ENCODE data around the gene FYTTD1. TPM values are rescaled to one million over a fixed set of nuclear protein-coding genes. Genes with fewer than 3 reads are reported as not detected.

FYTTD1 gene
- total and polyA plus RNA-seq, 2 of the 4 experiments (the other 2 are of a cell fraction): 20.4 to 50.2 TPM

GRCh38 chr3:197829397-197830045, 79.8 kb downstream of the FYTTD1 start:
- no peak overlapping the region for H3K27ac ChIP-seq (ENCODE audit: insufficient read depth, low read length)
- H3K4me3 ChIP-seq (ENCODE audit: insufficient read depth, low read depth, low read length): no peak overlapping the region
- no peaks in the 10 kb centered on the region; the same call in 1 of the 2 replicates for H3K9me1 ChIP-seq (ENCODE audit: insufficient read depth, low read length)
- H3K9me3 ChIP-seq (ENCODE audit: control insufficient read depth, insufficient read depth, low read length): no peaks in the 10 kb centered on the region
- no peak overlapping the region for H4K8ac ChIP-seq (ENCODE audit: low read depth in 2 of 2, low read length in 2 of 2)
- dilution Hi-C loops (cut with HindIII; ENCODE audit: low sequenced_read_pairs, unreplicated experiment): no loop called here
- no peaks in the 10 kb centered on the region for H4K20me1 ChIP-seq (ENCODE audit: insufficient read depth, low read length)
- H3K36me3 ChIP-seq (ENCODE audit: control insufficient read depth, insufficient read depth, low read length): peaks cover 24% of the 10 kb centered on the region
- H2BK20ac ChIP-seq (ENCODE audit: low read depth, low read length): no peak overlapping the region
- no peak overlapping the region for H3K4me2 ChIP-seq (ENCODE audit: low read depth, low read length)
- H3K56ac ChIP-seq (ENCODE audit: extremely low read depth, insufficient read depth, low read length): no peak overlapping the region
- no peak overlapping the region for H2BK15ac ChIP-seq (ENCODE audit: low read depth, low read length)
- H3K18ac ChIP-seq (ENCODE audit: low read depth, low read length): no peak overlapping the region
- H3K23ac ChIP-seq (ENCODE audit: low read depth, low read length): no peak overlapping the region
- H2BK5ac ChIP-seq (ENCODE audit: low read depth, low read length, poor library complexity, severe bottlenecking): no peak overlapping the region
- BruUV-seq (replicated peaks): no TSS peak
- TF ChIP-seq CHD1 (IDR thresholded peaks at IDR 0.05; ENCODE audit: low read depth, low read length): no peak
- no peak for TF ChIP-seq POLR2A (IDR thresholded peaks at IDR 0.05; ENCODE audit: low read depth, low read length)
- H4K91ac ChIP-seq (ENCODE audit: insufficient read depth, low read depth, low read length): no peak overlapping the region
- intact Hi-C loops (cut with micrococcal nuclease): no loop called here
- no peak overlapping the region for H3K14ac ChIP-seq (replicated peaks; ENCODE audit: low read depth, low read length)
- H3K4me1 ChIP-seq (ENCODE audit: control insufficient read depth, insufficient read depth, low read length): no peaks in the 10 kb centered on the region
- H3K27me3 ChIP-seq (ENCODE audit: control insufficient read depth, insufficient read depth, low read length): no peaks in the 10 kb centered on the region
- no peak overlapping the region for H2BK120ac ChIP-seq (ENCODE audit: low read depth, low read length)
- H4K5ac ChIP-seq (ENCODE audit: low read depth, low read length): no peak overlapping the region
- DNase-seq (no peak), ATAC-seq (ENCODE audit: low read depth) (no peak)
- no peak overlapping the region for H3K9ac ChIP-seq (ENCODE audit: low read depth, low read length)
- no peak overlapping the region for H2AK9ac ChIP-seq (replicated peaks; ENCODE audit: low read depth, low read length, poor library complexity)
- no peak overlapping the region for H3K4ac ChIP-seq (ENCODE audit: low read depth, low read length)
- ChIA-PET POLR2A (ENCODE audit: unreplicated experiment) (no interaction called here), CTCF (no interaction called here)
- 100% methylated on average over 1 of the region's 3 CpGs; no CpG with 5 or more reads in 1 of the 2 experiments for WGBS, 2 experiments (ENCODE audit: extremely low coverage in 2 of 2, insufficient read length in 1 of 2)
- no peak overlapping the region for H2AK5ac ChIP-seq (ENCODE audit: low read depth, low read length)
- H3K79me1 ChIP-seq (ENCODE audit: low read depth in 1 of 2, low read length in 2 of 2): peaks cover 18 to 31% of the 10 kb centered on the region in 2 experiments
- H2AFZ ChIP-seq (replicated peaks; ENCODE audit: low read length, poor library complexity): no peak overlapping the region
- in situ Hi-C loops (cut with MboI; ENCODE audit: low sequenced_read_pairs): no loop called here
